ENCODE results near the gene TMEM255B. TPM values are rescaled to one million over a fixed set of nuclear protein-coding genes. Genes with fewer than 3 reads are reported as not detected.

The TMEM255B gene
- total RNA-seq, 1 donor from 2014 or later: 1.7 TPM

GRCh38 chr13:113802090-113802531 lies 43.1 kb downstream of the TMEM255B start:
- Mint-ChIP-seq H3K9me3 (no peaks in the 10 kb centered on the region), H3K27me3 (ENCODE audit: low read depth) (no peaks in the 10 kb centered on the region), H3K36me3 (no peaks in the 10 kb centered on the region), H3K4me3 (no peak overlapping the region), H3K4me1 (peaks cover 5% of the 10 kb centered on the region), H3K27ac (no peak overlapping the region)
- DNase-seq (ENCODE audit: low spot score in 2 of 2, unreplicated experiment in 2 of 2): no peak
- no peak for TF ChIP-seq CTCF (IDR thresholded peaks at IDR 0.05; ENCODE audit: unreplicated experiment)

GRCh38 chr13:113802761-113803160 lies 43.7 kb downstream of the TMEM255B start:
- no peak for DNase-seq (ENCODE audit: low spot score in 2 of 2, unreplicated experiment in 2 of 2)
- Mint-ChIP-seq H3K36me3 (no peaks in the 10 kb centered on the region), H3K9me3 (no peaks in the 10 kb centered on the region), H3K27ac (no peak overlapping the region), H3K27me3 (ENCODE audit: low read depth) (no peaks in the 10 kb centered on the region), H3K4me1 (peaks cover 5% of the 10 kb centered on the region), H3K4me3 (no peak overlapping the region)
- TF ChIP-seq CTCF (IDR thresholded peaks at IDR 0.05; ENCODE audit: unreplicated experiment): no peak

GRCh38 chr13:113803409-113804016 lies 44.5 kb downstream of the TMEM255B start:
- TF ChIP-seq CTCF (IDR thresholded peaks at IDR 0.05; ENCODE audit: unreplicated experiment): no peak
- H3K9me3 Mint-ChIP-seq: peaks cover 4% of the 10 kb centered on the region
- no peak overlapping the region for H3K27ac Mint-ChIP-seq
- DNase-seq (ENCODE audit: low spot score in 2 of 2, unreplicated experiment in 2 of 2): no peak
- no peaks in the 10 kb centered on the region for H3K27me3 Mint-ChIP-seq (ENCODE audit: low read depth)
- peaks cover 5% of the 10 kb centered on the region for H3K4me1 Mint-ChIP-seq
- H3K36me3 Mint-ChIP-seq: peaks cover 3% of the 10 kb centered on the region
- H3K4me3 Mint-ChIP-seq: no peak overlapping the region

GRCh38 chr13:113804017-113804702 lies 45.1 kb downstream of the TMEM255B start:
- Mint-ChIP-seq H3K36me3 (peaks cover 3% of the 10 kb centered on the region), H3K4me3 (no peak overlapping the region), H3K4me1 (peaks cover 5% of the 10 kb centered on the region), H3K9me3 (peaks cover 8% of the 10 kb centered on the region), H3K27me3 (ENCODE audit: low read depth) (no peaks in the 10 kb centered on the region), H3K27ac (no peak overlapping the region)
- peak in 1 of 2 experiments; percentile 7 for DNase-seq (ENCODE audit: low spot score in 2 of 2, unreplicated experiment in 2 of 2)
- no peak for TF ChIP-seq CTCF (IDR thresholded peaks at IDR 0.05; ENCODE audit: unreplicated experiment)

- no peak for DNase-seq (ENCODE audit: low spot score in 2 of 2, unreplicated experiment in 2 of 2)
- Mint-ChIP-seq H3K9me3 (peaks cover 8% of the 10 kb centered on the region), H3K27ac (no peak overlapping the region), H3K27me3 (ENCODE audit: low read depth) (no peaks in the 10 kb centered on the region), H3K4me3 (no peak overlapping the region), H3K4me1 (peaks cover 5% of the 10 kb centered on the region), H3K36me3 (peaks cover 3% of the 10 kb centered on the region)
- TF ChIP-seq CTCF (IDR thresholded peaks at IDR 0.05; ENCODE audit: unreplicated experiment): no peak
Measured at GRCh38 chr13:113804703-113805430, 45.8 kb downstream of the TMEM255B start.

Measured in mesothelial cell of epicardium (in vitro differentiated cells).